GM19438 (cell line): ENCODE data around the gene A3GALT2.
"Not testable (repeated sequence)": the region's sequence is repeated elsewhere in the genome, so short reads cannot be mapped to it uniquely, and the experiment has no call there.

Source experiments
- ATAC-seq: cut with Tn5 transposase; IDR thresholded peaks from one replicate; pipeline ENCODE4 v1.9.1; 2021; ENCODE audit warnings: low read depth; ENCODE audit not compliant: unreplicated experiment

Gene A3GALT2

DNA sequence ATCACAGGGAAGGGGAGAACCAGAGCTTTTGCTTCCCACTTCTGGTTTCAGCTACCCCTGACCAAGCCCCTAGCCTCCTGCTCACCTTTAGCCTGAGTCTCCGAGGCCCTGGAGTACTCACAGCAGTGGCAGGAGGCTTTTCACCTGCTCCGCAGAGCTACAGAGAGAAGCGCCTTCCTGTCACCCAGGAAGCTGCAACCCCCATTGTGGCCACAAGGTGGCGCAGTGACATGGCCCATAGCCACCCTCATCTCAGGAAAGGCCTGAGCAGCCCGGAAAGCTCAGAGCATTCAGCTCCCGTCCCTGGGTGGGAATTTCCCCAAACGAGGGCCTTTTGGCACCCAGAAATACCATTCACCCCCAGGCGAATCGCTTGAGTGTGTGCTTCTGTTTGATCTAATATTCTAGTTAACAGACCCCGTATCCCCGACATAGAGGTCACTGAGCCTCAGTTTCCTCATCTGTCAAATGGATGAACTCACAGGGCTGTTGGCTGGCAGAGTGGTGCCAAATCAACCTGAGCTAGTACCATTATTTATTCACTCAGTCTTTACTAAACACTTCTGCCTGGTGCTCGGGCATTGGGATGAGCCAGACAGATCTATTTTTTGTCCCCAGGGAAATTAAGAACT is 25.3 kb downstream of the A3GALT2 start:
- peak; percentile 82 for ATAC-seq

DNA sequence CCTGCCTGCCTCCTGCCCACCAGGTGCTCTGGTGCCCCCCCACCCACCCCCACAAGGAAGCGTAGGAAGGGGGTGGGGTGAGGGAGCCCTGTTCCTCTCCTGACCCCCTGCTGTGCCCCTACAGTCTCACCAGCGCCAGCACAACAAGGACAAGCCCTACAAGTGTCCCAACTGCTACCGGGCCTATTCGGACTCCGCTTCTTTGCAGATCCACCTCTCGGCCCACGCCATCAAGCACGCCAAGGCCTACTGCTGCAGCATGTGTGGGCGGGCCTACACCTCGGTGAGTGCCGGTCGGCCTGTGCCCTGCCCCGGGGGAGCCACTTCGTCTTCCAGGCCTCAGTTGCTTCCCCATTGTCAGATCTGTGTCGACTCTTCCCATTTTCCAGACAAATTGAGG is 25.9 kb downstream of the A3GALT2 start:
- no peak for ATAC-seq

DNA sequence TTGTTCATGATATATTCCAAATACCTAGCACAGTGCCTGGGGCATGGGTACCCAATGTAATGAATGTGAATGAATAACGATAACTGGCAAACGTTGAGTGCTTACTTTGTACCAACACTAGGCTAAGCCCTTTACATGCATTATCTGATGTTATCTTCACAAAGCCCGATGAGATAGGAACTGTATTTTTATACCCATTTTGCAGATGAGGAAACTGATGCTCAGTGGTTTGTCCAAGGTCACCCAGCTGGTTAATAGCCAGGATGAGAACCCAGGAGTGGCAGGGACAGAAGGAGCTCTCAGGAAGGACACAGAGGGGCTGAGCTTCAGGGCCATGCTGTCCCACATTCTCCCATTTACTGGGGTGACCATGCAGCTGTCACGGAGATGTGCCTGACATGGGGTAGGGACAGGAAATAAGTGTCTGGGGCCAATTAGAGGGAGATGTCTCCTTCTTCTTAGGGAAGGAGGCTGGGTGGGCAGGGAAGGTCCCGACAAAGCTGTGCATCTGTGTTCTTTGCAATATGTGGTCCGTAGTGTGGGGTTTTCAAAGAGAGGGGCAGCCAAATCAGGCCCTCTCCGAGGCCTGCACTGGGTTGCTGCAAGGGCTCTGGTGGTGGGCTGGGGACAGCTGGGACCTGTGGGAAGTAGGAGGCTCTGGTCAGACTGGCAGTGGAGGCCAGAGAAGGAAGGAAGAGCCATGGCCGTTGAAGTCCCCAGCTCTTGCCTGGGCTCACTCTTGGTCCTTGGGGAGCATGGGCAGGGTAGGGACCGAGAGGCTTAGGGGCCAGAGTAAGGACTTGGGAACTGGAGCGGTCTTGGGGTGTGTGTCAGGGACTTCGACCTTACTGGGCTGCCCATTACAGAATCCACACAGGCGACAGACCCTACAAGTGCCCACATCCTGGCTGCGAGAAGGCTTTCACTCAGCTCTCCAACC is 26.6 kb downstream of the A3GALT2 start:
- no peak for ATAC-seq

DNA sequence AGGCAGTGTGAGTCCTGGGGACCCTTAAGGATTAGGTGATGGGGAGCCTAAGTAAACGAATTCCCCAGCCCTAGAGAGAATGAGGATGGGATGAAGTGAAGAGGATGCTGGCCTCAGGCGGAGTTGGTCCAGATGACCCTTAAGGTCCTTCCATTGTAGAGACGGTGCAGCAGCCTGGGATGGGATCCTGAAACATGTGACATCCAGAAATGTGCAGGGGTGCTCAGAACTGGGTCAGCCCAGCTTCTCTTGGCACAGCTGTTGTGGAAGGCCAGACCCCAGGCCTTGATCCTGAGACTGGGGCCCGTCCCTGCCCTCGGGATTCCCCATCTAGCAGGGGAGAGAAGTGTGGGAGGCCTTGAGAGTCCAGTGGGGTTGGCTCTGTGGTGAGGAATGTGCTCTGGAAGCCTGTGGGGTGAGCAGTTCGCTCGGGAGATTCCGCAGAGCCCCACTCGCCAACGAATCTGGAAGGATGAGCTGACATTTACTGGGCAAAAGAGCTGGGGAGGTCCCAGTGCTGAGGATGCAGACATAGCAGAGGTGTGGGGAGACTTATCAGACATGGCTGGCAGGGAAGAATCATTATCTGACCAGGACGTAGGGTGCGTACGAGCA is 28.1 kb downstream of the A3GALT2 start:
- ATAC-seq = no peak

DNA sequence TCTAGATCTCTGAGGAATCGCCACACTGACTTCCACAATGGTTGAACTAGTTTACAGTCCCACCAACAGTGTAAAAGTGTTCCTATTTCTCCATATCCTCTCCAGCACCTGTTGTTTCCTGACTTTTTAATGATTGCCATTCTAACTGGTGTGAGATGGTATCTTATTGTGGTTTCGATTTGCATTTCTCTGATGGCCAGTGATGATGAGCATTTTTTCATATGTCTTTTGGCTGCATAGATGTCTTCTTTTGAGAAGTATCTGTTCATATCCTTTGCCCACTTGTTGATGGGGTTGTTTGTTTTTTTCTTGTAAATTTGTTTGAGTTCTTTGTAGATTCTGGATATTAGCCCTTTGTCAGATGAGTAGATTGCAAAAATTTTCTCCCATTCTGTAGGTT is 30.3 kb downstream of the A3GALT2 start:
- ATAC-seq = not testable (repeated sequence)

DNA sequence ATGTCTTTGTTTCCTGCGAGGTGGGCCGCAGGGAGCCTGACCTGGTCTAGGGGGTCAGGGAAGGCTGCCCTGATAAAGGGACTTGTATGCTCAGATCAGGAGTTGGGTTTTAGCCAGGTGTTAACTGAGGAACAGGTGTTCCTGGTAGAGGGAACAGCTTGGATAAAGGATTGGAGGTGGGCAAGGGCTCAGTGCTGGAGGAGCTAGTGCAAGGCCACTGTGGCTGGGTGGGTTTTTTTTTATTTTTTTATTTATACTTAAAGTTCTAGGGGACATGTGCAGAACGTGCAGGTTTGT is 31.1 kb downstream of the A3GALT2 start:
- ATAC-seq = no peak

DNA sequence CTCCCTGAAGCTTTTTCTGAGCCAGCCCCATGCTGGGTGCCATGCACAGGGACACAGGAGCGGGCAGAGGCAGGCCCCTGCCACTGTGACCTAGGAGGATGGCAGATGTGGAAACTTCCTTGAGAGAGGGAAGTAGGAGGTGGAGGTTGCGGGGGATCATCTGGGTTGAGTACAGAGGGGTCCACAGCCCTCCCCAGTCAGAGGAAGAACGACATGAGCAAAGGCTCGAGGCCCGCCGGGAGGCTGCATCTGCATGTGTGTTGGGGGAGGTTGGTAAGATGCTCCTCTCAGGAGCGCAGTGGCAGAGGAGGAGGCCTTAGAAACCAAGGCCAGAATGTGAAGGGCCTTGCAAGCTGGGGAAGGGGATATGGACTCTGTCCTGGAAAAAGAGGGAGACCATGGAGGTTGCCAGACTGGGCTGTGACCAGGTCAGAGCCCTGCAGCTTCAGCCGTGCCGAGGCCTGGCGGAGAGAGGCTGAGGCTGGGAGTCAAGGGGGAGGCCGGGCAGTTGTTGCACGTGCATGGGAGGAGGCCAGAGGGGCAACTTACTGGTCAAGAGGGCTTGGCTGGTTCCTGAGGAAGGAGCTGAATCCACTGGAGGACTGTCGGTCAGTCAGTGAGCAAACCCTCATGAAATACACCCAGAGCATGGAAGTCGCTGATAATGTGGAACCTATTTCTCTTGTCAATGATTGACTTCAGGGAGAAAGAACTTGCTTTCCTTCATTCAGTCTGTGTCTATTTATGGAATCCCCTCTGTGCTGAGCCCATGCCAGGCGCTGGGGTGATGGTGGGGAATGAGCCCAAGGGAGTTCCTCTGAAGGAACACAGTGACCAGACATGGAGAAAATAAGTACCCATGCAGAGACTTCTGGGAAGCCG is 31.7 kb downstream of the A3GALT2 start:
- ATAC-seq = no peak

DNA sequence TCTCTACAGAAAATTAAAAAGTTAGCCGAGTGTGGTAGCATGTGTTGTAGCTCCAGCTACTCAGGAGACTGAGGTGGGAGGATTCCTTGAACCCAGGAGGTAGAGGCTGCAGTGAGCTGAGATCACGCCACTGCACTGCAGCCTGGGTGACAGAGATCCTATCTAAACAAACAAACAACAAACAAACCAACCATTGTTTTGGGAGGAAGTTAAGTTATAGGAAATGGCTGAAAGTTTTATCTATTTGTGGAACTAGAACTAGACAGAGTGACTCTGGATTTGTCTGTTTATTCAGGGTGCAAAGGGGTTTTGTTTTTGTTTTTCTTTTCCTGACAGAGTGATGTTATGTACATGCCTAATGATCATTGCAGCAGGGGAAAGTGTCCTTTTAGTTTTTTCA is 33.6 kb downstream of the A3GALT2 start:
- no peak for ATAC-seq

DNA sequence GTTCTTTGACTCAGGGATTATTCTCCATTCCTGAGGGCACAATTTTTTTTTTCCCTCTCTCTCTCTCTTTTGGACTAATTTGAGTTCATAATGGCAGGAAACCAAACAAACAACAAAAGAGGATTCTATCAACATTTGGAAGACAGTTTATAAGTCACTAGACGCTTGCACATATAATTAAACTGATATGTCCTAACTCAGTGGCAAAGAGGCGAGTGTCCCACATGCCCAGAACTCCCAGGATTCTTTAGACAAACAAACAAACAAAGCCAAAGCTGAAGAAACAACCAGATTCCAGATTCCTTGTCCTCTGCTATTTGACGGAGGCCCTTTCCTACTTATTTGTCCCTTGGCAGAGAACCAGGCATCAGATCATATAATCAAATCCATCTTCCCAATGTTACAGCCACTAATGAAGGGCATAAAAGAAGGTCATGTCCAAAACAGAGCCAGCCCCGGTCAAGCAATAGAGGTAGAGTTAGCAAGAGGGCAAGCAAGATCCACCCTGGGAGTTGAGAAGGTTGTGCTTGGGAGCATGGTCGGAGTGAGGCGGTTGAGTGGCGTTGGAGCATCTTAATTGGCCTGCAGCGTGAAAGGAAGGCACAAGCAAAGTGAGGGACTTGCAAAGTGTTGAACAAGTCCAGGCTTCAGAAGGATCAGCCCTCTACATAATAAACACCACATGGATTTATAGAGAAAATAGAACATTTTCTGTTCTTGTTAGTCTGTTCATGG is 34.3 kb downstream of the A3GALT2 start:
- ATAC-seq = no peak

DNA sequence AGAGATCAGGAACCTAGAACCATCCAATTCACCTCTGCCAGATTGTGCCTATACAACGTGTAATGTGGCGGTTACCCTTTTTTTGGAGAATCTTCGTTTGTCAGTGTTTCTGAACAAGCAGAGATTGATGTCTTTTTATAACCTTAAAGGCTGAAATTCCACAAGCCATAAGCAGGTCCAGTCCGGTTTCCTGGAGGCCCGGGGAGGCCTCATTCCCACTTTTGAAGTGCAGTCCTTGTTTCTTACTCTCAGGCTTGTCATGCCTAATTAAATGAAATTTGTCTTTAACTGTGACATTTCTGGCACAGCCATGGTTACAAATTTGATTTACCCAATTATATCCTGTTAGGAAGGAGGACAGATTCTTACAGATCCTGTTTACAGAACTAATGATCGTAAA is 36.8 kb downstream of the A3GALT2 start:
- ATAC-seq = no peak

DNA sequence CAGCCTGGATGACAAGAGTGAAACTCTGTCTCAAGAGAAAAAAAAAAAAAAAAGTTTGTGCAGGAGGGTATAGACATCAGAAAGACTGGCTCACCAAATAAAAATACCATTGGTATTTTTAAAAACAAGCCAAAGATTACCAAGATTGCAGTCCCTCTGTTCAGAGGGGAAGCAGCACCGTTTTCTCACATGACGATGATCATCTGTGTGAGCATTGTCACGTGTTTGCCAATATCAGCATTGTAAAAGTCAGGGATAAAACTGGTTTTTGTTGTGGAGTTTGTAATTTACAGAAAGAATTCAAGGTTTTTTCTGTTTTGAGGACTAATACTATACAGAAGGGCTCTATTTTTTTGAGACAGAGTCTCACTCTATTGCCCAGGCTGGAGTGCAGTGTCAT is 38.1 kb downstream of the A3GALT2 start:
- no peak for ATAC-seq

DNA sequence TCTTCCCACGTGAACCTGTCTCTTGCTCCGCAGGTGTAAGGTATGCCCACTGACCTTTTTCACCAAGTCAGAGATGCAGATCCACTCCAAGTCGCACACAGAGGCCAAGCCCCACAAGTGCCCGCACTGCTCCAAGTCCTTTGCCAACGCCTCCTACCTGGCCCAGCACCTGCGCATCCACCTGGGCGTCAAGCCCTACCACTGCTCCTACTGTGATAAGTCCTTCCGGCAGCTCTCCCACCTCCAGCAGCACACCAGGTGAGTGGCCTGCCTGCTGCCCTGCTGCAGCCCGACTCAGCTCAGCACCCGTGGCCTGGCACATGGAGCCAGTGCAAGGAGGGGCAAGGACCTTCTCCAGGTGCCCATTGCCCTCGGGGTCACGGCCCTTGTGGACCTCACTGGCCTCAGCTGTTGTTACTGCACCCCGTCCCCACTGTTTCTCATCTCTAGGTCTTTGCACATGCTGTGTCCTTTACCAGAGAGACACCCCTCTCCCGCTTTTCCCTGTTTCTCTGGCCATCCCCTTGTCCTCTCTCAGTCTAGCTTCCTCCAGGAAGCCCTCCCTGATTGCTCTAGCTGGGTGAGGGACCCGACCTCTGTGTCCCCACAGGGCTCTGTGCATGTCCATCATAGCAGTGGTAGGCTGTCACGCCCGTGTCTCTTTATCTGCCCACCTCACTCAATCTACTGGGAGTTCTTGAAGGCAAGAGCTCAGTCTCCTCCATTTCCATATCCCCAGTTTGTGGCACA is 39.2 kb downstream of the A3GALT2 start:
- ATAC-seq = no peak

DNA sequence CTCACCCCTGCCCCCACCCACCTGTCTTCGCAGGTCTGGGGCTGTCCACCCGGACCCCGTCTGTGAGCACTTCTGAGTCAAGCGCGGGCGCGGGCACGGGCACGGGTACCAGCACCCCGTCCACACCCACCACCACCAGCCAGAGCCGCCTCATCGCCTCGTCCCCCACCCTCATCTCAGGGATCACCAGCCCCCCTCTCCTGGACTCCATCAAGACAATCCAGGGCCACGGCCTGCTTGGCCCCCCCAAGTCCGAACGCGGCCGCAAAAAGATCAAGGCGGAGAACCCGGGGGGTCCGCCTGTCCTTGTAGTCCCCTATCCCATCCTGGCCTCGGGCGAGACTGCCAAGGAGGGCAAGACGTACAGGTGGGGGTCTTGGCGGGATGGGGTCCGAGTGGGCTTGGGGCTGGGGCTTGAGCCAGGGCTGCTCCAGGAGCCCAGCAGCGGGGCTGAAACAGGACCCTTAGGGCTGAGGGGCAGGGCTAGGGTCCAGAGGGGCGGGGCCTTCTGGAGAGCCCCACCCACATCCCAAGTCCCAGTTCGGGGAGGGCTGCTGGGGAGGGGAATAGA is 40.7 kb downstream of the A3GALT2 start:
- ATAC-seq = no peak

DNA sequence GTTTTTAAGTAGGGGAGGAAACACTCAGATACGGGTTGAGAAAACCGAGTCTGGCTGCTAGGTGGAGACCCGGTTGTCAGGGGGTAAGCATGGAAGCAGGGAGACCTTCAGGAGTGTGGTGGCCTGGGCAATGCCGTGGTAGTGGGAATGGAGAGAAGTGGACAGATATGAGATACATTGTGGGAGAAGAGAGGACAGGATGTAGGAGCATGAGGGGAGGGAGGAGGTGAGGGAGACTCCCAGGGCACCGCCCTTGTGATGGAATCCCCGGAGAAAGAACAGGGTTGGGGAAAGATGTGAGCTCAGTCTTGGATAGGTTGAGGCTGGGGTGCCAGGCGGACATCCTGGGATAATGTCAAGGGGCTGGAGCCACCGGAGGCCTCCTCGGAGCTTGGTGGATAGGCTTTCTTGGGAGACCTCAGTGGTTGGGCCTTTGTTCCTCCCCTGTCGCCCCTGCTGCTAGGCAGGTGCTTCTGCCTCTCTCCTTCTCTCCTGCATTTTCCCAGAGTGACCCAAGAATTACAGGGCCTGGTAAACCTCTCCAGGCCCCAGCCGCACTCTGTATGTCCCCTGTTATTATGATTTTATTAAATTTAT is 43.3 kb downstream of the A3GALT2 start:
- ATAC-seq = no peak

DNA sequence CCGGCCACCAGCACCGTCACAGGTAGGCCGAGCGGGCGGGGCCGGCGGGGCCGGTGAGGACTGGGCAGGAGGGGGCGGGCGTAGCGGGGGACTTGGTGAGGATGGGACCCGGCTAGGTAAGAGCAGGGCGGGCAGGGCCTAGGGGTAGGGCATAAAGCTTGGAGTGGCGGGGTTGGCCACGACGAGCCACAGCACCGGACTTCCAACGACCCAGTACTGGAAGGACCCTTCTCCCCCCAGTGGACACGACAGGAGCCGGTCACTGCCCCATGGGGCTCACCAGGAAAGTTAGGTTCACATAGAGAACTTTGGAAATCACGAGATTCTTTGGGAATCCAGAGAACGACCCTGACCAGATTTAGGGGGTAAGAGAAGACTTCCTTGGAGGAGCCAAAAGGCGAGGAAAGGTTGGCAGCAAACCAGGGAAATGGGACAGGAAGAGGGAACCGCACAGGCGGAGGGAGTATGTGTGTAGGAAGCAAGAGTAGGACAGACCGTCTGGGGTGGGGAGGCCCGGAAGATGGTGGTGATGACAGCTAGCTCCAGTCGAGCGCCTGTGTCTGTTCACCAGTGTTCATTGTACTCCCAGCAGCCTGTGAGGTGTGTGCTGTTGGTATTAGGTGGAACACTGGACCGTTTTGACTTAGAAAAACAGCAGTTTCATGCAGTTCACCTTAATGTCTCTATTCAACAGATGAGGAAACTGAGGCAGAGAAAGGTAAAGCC is 44.2 kb downstream of the A3GALT2 start:
- no peak for ATAC-seq

DNA sequence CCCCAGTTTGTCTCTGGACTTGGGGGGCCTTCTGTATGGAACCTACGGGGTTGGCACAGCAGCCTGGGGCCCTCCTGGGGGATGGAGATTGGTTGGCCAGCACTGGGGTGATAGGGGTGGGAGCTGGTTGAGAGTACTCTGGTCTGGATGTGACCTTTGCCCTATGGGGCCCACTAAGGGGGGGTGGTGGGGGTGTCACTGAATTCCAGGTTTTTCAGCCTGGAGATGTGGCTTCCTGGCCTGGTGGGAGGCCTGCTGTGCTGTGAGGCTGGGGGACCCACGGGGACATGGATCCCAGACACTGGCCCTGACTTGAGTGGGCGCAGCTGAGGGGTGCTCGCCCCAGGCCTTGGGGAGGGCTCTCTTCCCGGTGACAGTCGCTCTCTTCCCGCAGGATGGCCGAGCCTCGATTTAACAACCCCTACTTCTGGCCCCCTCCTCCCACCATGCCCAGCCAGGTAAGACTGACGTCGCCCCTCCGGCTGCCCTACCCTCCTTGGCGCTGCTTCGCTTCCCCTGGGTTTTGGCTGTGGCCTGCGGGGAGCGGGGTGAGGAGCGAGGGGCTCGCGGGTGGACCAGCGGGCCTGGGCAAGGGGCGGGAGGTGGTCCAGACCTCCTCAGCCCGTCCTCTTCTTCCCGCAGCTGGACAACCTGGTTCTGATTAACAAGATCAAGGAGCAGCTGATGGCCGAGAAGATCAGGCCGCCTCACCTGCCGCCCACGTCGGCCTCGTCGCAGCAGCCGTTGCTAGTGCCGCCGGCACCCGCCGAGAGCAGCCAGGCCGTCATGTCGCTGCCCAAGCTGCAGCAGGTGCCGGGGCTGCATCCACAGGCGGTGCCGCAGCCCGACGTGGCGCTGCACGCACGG is 45.0 kb downstream of the A3GALT2 start:
- ATAC-seq = no peak

DNA sequence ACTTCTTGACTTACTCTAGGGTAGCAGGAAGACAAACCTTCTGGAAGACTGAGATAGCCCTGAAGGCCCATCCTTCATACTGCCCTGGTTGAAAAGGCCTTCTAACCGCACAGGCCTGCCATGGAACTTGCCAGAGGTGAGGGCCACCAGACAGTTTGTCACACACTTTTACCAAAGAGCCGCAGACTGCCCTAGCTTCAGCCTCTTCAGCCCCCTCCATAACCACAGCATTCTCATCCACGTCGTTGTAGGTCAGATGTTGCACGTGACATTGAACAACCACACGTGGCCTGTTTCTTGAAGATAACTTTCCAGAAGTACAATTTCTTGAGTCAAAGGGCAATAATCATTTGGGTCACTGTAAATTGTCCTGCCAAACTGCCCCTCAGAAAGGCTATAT is 45.7 kb downstream of the A3GALT2 start:
- ATAC-seq = no peak
